ENCODE results near the gene CYP4B1.

- TF ChIP-seq POLR2AphosphoS5 (IDR thresholded peaks at IDR 0.05; ENCODE audit: borderline replicate concordance, low read depth, low read length) (no peak), EZH2 (IDR thresholded peaks at IDR 0.05) (no peak), FOXP2 (optimal IDR thresholded peaks at IDR 0.05; ENCODE audit: control extremely low read depth, extremely low read length, insufficient read depth) (no peak)
Measured at GRCh38 chr1:46749921-46750404, 48.9 kb upstream of the CYP4B1 start.

Measured in SK-N-MC (cell line).